Lower leg skin (tissue), 4 donors: ENCODE data around the gene CALN1. TPM values are rescaled to one million over a fixed set of nuclear protein-coding genes. Genes with fewer than 3 reads are reported as not detected.

Experiments
- DNase-seq, 2 donors: peaks; one replicate each; pipeline ENCODE4 v3.0.0-alpha.2; 2019; ENCODE audit warnings: low spot score in 2 of 2
- H3K4me3 ChIP-seq: fragments of 200-600 bp; sonication (generic); 2 replicates; pipeline ENCODE4 v1.5.1; 2017; ENCODE audit warnings: mild to moderate bottlenecking, low read depth; ENCODE audit not compliant: poor library complexity, severe bottlenecking
- POLR2A ChIP-seq, 2 donors: fragments of 450-650 bp; IDR thresholded peaks; one replicate each; pipeline ENCODE4 v1.6.1; 2016 to 2017; ENCODE audit warnings: antibody characterized with exemption in 2 of 2, mild to moderate bottlenecking in 1 of 2, moderate library complexity in 1 of 2
- WGBS, 2 donors: methylation state at CpG; one replicate each; pipeline ENCODE4 v1.1.5; 2018; 5-methylcytosine and 5-hydroxymethylcytosine counted together
- intact Hi-C: fragments of 100-400 bp; cut with DNase I; formaldehyde crosslinking; loops from one replicate; pipeline ENCODE4 v1.15.0; 2023; ENCODE audit warnings: low total_unique reads
- total RNA-seq, 4 donors: library from RNA; depleted of rRNA; stranded (reverse); fragments of >200 nt; gene quantifications; one replicate each; pipeline ENCODE4 v1.1.0, GENCODE V29; 2016
- TF ChIP-seq, protein P1 (sequence below), 3 donors: fragments of 450-650 bp; IDR thresholded peaks; one replicate each; pipeline ENCODE4 v1.5.1; 2016; ENCODE audit warnings: antibody characterized with exemption in 3 of 3, mild to moderate bottlenecking in 3 of 3, moderate library complexity in 2 of 3

The CALN1 gene
- total RNA-seq, 4 donors from 2014 or later, result 2.3 to 11.2 (median 7.3) TPM

DNA sequence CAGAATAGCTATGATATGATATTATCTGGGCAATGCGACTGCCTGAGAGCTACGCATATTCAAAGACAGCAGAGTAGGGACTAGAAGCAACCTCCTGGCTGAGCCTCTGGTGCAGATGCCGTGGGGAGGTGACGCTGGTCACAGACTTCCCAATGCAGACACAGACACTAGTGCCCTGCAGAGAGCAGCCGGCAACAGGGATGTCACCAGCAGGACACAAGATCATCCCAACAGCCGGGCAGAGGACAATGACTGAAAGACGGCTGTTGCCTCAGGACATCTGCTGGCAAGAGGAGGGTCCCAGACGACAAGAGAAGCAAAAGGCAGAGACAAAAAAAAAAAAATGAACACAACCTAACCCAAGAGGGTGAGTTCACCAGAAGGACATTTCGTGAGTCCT lies 104.6 kb downstream of the CALN1 start:
- no peak for DNase-seq
- no peak overlapping the region for H3K4me3 ChIP-seq
- TF ChIP-seq, protein P1, sequence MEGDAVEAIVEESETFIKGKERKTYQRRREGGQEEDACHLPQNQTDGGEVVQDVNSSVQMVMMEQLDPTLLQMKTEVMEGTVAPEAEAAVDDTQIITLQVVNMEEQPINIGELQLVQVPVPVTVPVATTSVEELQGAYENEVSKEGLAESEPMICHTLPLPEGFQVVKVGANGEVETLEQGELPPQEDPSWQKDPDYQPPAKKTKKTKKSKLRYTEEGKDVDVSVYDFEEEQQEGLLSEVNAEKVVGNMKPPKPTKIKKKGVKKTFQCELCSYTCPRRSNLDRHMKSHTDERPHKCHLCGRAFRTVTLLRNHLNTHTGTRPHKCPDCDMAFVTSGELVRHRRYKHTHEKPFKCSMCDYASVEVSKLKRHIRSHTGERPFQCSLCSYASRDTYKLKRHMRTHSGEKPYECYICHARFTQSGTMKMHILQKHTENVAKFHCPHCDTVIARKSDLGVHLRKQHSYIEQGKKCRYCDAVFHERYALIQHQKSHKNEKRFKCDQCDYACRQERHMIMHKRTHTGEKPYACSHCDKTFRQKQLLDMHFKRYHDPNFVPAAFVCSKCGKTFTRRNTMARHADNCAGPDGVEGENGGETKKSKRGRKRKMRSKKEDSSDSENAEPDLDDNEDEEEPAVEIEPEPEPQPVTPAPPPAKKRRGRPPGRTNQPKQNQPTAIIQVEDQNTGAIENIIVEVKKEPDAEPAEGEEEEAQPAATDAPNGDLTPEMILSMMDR (IDR thresholded peaks at IDR 0.05), result no peak
- TF ChIP-seq POLR2A (IDR thresholded peaks at IDR 0.05), result no peak
- WGBS, 2 donors, result 78 to 83% methylated on average over 8 to 9 of the region's 9 CpGs
- intact Hi-C loops, result no loop called here

DNA sequence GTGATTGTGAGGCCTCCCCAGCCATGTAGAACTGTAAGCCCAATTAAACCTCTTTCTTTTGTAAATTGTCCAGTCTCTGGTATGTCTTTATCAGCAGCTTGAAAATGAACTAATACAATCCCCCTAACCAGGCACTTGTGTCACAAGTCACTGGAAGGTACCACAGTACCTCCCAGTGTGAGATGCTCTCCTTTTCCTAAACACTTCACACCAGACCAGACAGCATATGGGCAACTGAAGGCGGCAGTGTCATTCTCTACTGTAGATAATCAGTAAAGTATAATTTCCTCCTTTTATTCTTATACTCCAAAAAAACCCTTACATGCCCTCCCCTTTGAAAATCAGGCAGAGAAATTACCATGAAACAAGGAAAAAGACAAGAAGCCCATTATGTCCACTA lies 113.2 kb downstream of the CALN1 start:
- 81 to 91% methylated on average over 1 of the region's 1 CpG for WGBS, 2 donors
- no peak for DNase-seq
- no peak overlapping the region for H3K4me3 ChIP-seq
- intact Hi-C loops, result no loop called here
- TF ChIP-seq, protein P1 (IDR thresholded peaks at IDR 0.05), result no peak
- TF ChIP-seq POLR2A (IDR thresholded peaks at IDR 0.05), result no peak

DNA sequence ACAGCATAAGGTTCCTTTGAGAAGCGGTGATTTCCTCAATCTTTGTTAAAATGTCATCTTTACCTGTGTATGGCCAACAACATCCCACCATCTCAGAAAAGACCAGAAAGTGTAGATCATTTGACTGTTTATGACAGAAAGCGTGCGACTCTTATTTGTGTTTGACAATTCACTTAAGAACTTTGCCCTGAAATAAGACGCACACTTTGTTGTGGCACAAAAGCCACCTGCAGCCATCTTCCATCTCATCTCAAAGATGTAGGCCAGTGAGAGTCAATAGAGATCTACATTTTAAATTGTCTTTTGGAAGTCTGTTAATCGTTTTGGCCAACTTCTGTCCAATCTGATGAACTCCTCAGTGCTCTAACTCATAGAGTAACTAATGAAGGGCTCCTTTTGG lies 114.0 kb downstream of the CALN1 start:
- WGBS, 2 donors, result 90 to 91% methylated on average over 5 of the region's 5 CpGs
- intact Hi-C loops, result no loop called here
- TF ChIP-seq, protein P1 (IDR thresholded peaks at IDR 0.05), result no peak
- TF ChIP-seq POLR2A (IDR thresholded peaks at IDR 0.05), result no peak
- no peak overlapping the region for H3K4me3 ChIP-seq
- no peak for DNase-seq

DNA sequence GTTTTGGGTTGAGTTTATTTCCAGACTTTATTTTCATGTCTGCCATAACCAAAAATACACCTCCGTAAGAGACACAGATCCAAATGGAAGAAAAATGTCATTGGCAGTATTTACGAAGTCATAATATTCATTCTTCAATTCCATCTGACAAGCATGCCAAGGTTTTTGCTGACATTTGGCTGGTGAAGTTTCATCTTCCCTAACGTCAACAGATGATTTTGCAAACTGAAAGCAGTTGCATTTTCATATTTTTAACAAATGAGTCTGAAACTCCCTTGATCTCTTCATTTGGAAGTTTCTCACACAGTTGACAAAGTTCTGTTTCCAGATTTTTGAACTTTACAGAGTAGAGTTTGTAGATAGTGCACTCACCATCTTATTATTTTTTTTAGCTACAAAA lies 114.5 kb downstream of the CALN1 start:
- no peak for TF ChIP-seq POLR2A (IDR thresholded peaks at IDR 0.05)
- TF ChIP-seq, protein P1 (IDR thresholded peaks at IDR 0.05), result no peak
- DNase-seq, result no peak
- intact Hi-C loops, result no loop called here
- H3K4me3 ChIP-seq, result no peak overlapping the region
- 58 to 69% methylated on average over 3 of the region's 3 CpGs for WGBS, 2 donors

DNA sequence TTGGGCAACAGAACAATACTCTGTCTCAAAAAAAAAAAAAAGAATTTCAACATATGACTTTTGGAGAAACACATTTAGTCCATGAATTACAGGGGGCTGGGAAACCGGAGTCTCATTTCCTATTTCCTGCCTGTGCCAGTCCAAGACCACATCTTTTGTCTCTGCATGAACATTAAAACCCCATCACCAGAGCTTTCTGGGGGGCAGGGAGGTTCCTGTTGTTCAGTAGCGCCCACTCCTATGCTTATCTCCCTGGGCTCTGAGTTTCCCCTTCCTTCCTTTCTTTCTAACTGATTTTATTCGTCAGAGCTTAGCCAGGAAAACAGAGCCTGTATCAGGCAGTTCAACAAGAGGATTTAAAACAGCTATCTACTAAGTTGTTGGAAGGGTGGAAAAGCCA lies 119.3 kb downstream of the CALN1 start:
- no peak overlapping the region for H3K4me3 ChIP-seq
- 47 to 51% methylated on average over 3 of the region's 3 CpGs for WGBS, 2 donors
- no peak for TF ChIP-seq POLR2A (IDR thresholded peaks at IDR 0.05)
- TF ChIP-seq, protein P1 (IDR thresholded peaks at IDR 0.05), result no peak
- intact Hi-C loops, result no loop called here
- no peak for DNase-seq

DNA sequence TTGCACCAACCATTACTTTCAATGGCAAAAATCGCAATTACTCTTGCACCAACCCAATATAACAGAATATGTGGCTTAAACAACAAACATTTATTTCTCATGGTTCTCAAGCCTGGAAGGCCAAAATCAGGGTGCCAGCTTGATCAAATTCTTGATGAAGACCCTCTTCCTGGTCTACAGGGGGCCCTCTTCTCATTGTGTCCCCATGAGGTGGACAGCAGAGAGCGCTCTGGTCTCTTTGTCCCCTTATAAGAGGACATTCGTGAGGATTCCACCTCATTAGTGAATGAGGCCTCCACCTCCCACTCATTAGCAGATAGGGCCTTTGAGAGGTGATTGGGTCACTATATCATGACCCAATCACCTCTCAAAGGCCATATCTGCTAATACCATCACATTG lies 120.0 kb downstream of the CALN1 start:
- H3K4me3 ChIP-seq, result no peak overlapping the region
- 93 to 94% methylated on average over 3 of the region's 3 CpGs for WGBS, 2 donors
- no peak for DNase-seq
- TF ChIP-seq POLR2A (IDR thresholded peaks at IDR 0.05), result no peak
- TF ChIP-seq, protein P1 (IDR thresholded peaks at IDR 0.05), result no peak
- intact Hi-C loops, result no loop called here
